Measurements from ENCODE around the gene LTB4R2.

GRCh38 chr14:24316597-24316950 is 6.6 kb downstream of the LTB4R2 start:
- no peak for TF ChIP-seq EZH2 (IDR thresholded peaks at IDR 0.05; ENCODE audit: low read depth, unreplicated experiment)
- TF ChIP-seq, protein P1, sequence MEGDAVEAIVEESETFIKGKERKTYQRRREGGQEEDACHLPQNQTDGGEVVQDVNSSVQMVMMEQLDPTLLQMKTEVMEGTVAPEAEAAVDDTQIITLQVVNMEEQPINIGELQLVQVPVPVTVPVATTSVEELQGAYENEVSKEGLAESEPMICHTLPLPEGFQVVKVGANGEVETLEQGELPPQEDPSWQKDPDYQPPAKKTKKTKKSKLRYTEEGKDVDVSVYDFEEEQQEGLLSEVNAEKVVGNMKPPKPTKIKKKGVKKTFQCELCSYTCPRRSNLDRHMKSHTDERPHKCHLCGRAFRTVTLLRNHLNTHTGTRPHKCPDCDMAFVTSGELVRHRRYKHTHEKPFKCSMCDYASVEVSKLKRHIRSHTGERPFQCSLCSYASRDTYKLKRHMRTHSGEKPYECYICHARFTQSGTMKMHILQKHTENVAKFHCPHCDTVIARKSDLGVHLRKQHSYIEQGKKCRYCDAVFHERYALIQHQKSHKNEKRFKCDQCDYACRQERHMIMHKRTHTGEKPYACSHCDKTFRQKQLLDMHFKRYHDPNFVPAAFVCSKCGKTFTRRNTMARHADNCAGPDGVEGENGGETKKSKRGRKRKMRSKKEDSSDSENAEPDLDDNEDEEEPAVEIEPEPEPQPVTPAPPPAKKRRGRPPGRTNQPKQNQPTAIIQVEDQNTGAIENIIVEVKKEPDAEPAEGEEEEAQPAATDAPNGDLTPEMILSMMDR (conservative IDR thresholded peaks at IDR 0.05; ENCODE audit: low read depth in 2 of 2): 0 out of 4 replicates have a peak, but pooled peaks of 1 of the 2 experiments have one; percentile 4
- TF ChIP-seq POLR2AphosphoS5 (IDR thresholded peaks at IDR 0.05; ENCODE audit: low read depth): no peak
- TF ChIP-seq, protein P2, sequence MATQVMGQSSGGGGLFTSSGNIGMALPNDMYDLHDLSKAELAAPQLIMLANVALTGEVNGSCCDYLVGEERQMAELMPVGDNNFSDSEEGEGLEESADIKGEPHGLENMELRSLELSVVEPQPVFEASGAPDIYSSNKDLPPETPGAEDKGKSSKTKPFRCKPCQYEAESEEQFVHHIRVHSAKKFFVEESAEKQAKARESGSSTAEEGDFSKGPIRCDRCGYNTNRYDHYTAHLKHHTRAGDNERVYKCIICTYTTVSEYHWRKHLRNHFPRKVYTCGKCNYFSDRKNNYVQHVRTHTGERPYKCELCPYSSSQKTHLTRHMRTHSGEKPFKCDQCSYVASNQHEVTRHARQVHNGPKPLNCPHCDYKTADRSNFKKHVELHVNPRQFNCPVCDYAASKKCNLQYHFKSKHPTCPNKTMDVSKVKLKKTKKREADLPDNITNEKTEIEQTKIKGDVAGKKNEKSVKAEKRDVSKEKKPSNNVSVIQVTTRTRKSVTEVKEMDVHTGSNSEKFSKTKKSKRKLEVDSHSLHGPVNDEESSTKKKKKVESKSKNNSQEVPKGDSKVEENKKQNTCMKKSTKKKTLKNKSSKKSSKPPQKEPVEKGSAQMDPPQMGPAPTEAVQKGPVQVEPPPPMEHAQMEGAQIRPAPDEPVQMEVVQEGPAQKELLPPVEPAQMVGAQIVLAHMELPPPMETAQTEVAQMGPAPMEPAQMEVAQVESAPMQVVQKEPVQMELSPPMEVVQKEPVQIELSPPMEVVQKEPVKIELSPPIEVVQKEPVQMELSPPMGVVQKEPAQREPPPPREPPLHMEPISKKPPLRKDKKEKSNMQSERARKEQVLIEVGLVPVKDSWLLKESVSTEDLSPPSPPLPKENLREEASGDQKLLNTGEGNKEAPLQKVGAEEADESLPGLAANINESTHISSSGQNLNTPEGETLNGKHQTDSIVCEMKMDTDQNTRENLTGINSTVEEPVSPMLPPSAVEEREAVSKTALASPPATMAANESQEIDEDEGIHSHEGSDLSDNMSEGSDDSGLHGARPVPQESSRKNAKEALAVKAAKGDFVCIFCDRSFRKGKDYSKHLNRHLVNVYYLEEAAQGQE (IDR thresholded peaks at IDR 0.05; ENCODE audit: unreplicated experiment): no peak
- TF ChIP-seq ETS1 (IDR thresholded peaks at IDR 0.05): no peak
- TF ChIP-seq EZH2phosphoT487 (IDR thresholded peaks at IDR 0.05; ENCODE audit: unreplicated experiment): no peak
- TF ChIP-seq JUNB (IDR thresholded peaks at IDR 0.05; ENCODE audit: unreplicated experiment): no peak
- no peak for TF ChIP-seq CREB1 (CRISPR knock-in tag; IDR thresholded peaks at IDR 0.05; ENCODE audit: low read depth)
- TF ChIP-seq ZNF114 (CRISPR knock-in tag; IDR thresholded peaks at IDR 0.05): no peak
- no peak for TF ChIP-seq STAT1 (IDR thresholded peaks at IDR 0.05; ENCODE audit: unreplicated experiment)
- TF ChIP-seq NANOG (IDR thresholded peaks at IDR 0.05; ENCODE audit: borderline replicate concordance): no peak

All from GM23338 (cell line).